ENCODE data around the gene USPL1.

GRCh38 chr13:30681843-30682242, 64.1 kb downstream of the USPL1 start:
- no peak for TF ChIP-seq EZH2phosphoT487 (conservative IDR thresholded peaks at IDR 0.05; ENCODE audit: low read length)
- TF ChIP-seq CTCF (IDR thresholded peaks at IDR 0.05; ENCODE audit: insufficient read depth, low read length, poor library complexity, severe bottlenecking): no peak

Measured in SU-DHL-6 (cell line).